Skin epidermis (tissue), 12 donors: ENCODE measurements around the gene MAN1B1.
"Not testable (repeated sequence)": the region's sequence is repeated elsewhere in the genome, so short reads cannot be mapped to it uniquely, and the experiment has no call there.

Experiments used
- H3K27ac ChIP-seq, 21 experiments: fragments of 200-600 bp; sonication (generic) in 11 of 21; one replicate each; pipeline ENCODE4 v1.5.0; 2020; ENCODE audit warnings: mild to moderate bottlenecking in 3 of 21, inconsistent platforms in 2 of 21, moderate library complexity in 2 of 21
- H3K4me3 ChIP-seq, 7 experiments: fragments of 200-600 bp; sonication (generic) in 2 of 7; one replicate each; pipeline ENCODE4 v1.5.0; 2020; ENCODE audit warnings: inconsistent platforms in 2 of 7, mild to moderate bottlenecking in 2 of 7, moderate library complexity in 1 of 7

The MAN1B1 gene

GRCh38 chr9:137116728-137117127 is 29.9 kb downstream of the MAN1B1 start:
- no peak overlapping the region for H3K4me3 ChIP-seq
- no peak overlapping the region for H3K27ac ChIP-seq

DNA sequence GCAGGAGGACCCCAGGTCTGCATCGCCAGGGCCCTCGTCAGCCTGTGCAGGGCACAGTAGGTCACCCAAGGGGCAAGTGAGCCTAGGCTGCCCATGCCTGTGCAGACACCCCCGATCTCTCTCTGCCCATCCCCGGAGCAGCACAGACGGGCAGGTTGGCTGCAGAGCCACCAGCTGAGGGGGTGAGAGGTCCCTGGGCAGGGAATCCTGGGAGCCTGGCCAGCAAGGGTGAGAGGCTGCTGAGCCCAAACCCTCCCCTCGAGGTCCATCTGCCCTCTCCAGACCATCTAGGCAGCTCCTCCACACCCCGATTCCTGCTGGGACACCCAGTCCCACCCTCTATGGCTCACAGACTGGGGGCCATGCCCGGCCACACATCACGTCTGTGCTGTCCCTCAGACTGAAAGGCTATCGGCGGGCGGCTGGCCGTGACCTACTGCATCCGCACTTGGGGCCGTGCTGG is 30.5 kb downstream of the MAN1B1 start:
- no peak overlapping the region for H3K4me3 ChIP-seq
- H3K27ac ChIP-seq, result no peak overlapping the region

DNA sequence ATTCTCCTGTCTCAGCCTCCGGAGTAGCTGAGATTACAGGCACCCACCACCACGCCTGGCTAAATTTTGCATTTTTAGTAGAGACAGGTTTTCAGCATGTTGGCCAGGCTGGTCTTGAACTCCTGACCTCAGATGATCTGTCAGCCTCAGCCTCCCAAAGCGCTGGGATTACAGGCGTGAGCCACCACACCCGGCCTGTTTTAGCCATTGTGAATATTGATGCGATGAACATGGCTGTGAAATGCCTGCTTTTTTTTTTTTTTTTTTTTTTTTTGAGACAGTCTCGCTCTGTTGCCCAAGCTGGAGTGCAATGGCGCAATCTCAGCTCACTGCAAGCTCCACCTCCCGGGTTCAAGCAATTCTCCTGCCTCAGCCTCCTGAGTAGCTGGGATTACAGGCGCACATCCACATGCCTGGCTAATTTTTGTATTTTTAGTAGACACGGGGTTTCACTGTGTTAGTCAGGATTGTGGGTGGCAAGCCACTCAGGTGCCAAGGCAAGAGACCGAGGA is 31.4 kb downstream of the MAN1B1 start:
- not testable (repeated sequence) for H3K4me3 ChIP-seq, H3K27ac ChIP-seq

DNA sequence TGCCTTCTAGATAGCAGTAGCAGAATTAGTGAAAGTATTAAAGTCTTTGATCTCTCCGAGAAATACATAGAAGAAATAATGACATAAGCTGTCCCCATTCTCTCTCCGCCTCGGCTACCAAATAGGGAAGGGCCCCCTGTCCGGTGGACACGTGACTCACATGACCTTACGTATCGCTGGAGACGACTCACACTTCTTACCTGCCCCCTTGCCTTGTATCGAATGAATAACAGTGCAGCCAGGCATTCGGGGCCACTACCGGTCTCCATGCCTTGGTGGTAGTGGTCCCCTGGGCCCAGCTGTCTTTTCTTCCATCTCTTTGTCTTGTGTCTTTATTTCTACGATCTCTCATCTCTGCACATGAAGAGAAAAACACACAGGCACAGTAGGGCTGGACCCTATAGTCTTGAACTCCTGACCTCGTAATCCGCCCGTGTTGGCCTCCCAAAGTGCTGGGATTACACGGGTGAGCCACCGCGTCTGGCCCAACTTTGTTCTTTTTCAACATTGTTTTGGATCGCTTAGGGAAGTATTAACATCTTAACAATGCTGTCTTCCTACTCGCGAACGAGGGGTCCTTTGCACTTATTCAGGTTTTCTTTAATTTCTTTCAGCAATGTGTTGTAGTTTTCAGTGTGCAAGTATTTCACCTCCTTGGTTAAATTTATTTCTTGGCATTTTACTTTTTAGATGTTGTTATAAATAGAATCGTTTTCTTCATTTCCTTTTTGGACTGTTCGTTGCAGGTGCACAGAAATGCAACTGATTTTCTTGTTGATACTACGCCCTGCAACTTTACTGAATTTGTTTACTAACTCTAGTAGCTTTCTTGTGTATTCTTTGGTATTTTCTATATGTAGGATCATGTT is 35.4 kb downstream of the MAN1B1 start:
- H3K4me3 ChIP-seq, H3K27ac ChIP-seq: not testable (repeated sequence)

- H3K27ac ChIP-seq, H3K4me3 ChIP-seq: not testable (repeated sequence)
These were observed 36.1 kb downstream of the MAN1B1 start for GRCh38 chr9:137122796-137123467.

DNA sequence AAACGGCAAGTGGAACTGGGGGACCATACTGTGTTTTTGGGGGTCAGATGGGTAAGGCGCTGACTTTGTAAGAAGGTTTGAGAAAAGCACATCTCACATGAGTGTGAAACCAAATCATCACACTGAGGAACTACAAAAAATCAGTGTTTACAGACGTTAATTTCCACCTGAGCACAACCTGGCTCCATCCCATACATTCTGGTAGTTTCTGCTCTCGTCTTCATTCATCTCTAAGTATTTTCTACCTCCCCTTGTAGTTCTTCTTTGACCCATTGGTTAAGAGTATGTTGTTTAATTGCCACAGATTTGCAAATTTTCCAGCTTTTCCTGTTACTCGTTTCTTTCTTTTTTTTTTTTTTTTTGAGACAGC is 36.7 kb downstream of the MAN1B1 start:
- Histone ChIP-seq H3K4me3 (no peak overlapping the region), H3K27ac (no peak overlapping the region)

GRCh38 chr9:137123952-137124462 is 37.2 kb downstream of the MAN1B1 start:
- not testable (repeated sequence) for H3K27ac ChIP-seq, H3K4me3 ChIP-seq

DNA sequence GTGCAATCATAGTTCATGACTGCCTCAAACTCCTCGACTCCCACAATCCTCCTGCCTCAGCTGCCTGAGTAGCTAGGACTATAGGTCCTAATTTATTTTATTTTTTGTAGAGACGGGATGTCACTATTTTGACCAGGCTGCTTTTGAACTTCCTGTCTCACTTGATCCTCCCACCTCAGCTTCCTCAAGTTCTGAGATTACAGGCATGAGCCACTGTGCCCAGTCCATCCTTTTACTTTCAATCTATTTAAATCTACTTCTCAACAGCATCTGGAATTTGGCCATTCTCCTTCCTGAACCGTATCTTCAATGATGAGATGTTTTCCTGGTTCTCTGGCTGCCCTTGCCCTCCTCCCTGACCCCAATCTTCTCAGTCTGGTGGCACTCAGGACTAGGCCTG is 40.0 kb downstream of the MAN1B1 start:
- Histone ChIP-seq H3K27ac (peak overlapping the region in 12 of 21 experiments; percentile 22 to 88 (median 56)), H3K4me3 (peak overlapping the region in 5 of 7 experiments; percentile 3 to 85 (median 18))

- Histone ChIP-seq H3K27ac (peak overlapping the region in 16 of 21 experiments; percentile 22 to 88 (median 54)), H3K4me3 (peak overlapping the region in 6 of 7 experiments; percentile 3 to 85 (median 14))
These were observed 40.7 kb downstream of the MAN1B1 start for GRCh38 chr9:137127301-137128157.

- H3K27ac ChIP-seq, result peak overlapping the region in 13 of 21 experiments; percentile 8 to 88 (median 68)
- peak overlapping the region in 5 of 7 experiments; percentile 3 to 85 (median 60) for H3K4me3 ChIP-seq
These were observed 41.5 kb downstream of the MAN1B1 start for GRCh38 chr9:137128158-137128861.

GRCh38 chr9:137128862-137129455 is 42.2 kb downstream of the MAN1B1 start:
- Histone ChIP-seq H3K27ac (peak overlapping the region in 19 of 21 experiments; percentile 58 to 88 (median 78)), H3K4me3 (peak overlapping the region; percentile 58 to 90 (median 78))

- Histone ChIP-seq H3K4me3 (peak overlapping the region; percentile 58 to 90 (median 78)), H3K27ac (peak overlapping the region in 20 of 21 experiments; percentile 38 to 88 (median 78))
These were observed 42.8 kb downstream of the MAN1B1 start for GRCh38 chr9:137129456-137130175.

DNA sequence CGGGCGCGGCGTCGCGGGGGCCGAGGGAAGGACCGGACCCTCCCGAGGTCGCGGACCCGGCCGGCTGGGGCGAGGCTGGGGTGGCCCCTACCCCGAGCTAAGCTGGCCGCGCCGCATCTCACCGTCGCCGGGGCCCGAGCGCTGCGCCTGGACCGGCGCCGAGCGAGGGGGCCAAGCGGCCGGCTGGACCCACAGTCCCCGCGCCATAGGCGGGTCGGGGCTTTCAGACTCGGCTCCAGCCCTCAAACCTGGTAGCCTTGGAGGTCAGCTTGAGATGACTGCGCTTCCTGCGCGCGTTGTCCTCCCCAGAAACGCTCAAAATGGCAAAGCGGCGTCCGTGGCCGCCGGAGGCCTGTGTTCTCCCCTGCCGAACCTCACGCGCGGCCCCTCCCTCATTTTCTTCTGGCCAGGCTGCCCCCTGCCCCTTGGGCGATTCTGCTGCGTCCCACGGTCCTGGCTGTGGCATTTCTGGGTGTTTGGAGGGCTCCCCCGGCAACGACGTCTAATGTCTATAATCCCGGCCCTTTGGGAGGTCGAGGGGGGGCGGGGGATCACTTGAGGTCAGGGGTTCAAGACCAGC is 43.5 kb downstream of the MAN1B1 start:
- H3K27ac ChIP-seq, result peak overlapping the region in 20 of 21 experiments; percentile 38 to 88 (median 78)
- H3K4me3 ChIP-seq, result peak overlapping the region; percentile 58 to 90 (median 78)

GRCh38 chr9:137134191-137134590 is 47.4 kb downstream of the MAN1B1 start:
- Histone ChIP-seq H3K27ac (no peak overlapping the region), H3K4me3 (no peak overlapping the region)

GRCh38 chr9:137135154-137135553 is 48.4 kb downstream of the MAN1B1 start:
- H3K27ac ChIP-seq, H3K4me3 ChIP-seq: not testable (repeated sequence)

GRCh38 chr9:137136261-137136880 is 49.6 kb downstream of the MAN1B1 start:
- Histone ChIP-seq H3K27ac (no peak overlapping the region), H3K4me3 (no peak overlapping the region)
